ENCODE measurements around the gene GFOD2. TPM values are rescaled to one million over a fixed set of nuclear protein-coding genes. Genes with fewer than 3 reads are reported as not detected.

Gene GFOD2
- total and polyA plus RNA-seq, 2 of the 13 experiments (the other 11 are each of a cell fraction or from before 2014, with no cell fraction given): 11.1 to 17.2 TPM

DNA sequence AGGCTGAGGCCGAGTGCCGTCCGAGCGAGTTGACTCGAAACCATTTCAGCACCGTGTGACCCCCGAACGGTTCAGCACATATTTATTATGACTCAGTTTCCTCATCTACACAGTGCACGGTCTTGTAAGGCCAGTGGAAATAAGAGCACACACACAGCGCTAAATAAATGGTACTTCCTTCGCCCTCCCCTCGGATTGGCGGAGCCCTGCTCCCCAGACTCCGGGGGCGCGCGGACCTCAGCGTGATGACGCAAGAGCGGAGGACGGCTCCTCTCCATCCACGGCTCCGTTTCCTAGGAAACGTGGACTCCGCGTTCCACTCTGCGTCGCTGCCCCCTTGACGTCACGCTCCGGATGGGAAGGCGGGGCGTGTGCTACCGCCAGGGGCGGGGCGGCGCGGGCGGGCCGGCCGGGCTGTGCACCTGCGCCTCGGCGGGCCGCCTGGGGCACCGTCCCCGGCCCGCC, 58.5 kb downstream of the GFOD2 start, which contains the start of gene PARD6A (continued):
- TF ChIP-seq, protein P1, sequence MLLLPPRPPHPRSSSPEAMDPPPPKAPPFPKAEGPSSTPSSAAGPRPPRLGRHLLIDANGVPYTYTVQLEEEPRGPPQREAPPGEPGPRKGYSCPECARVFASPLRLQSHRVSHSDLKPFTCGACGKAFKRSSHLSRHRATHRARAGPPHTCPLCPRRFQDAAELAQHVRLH (CRISPR knock-in tag; IDR thresholded peaks at IDR 0.05; ENCODE audit: borderline replicate concordance, low read depth): no peak
- TF ChIP-seq ZNF160 (CRISPR knock-in tag; IDR thresholded peaks at IDR 0.05) (no peak; the same call in 1 of the 2 replicates), IRF2 (CRISPR knock-in tag; IDR thresholded peaks at IDR 0.05) (no peak), SNAPC4 (CRISPR knock-in tag; IDR thresholded peaks at IDR 0.05) (0 out of 2 replicates have a peak, but pooled peaks have one; percentile 12), CREM (IDR thresholded peaks at IDR 0.05) (peak; percentile 92), CREM (CRISPR knock-in tag; IDR thresholded peaks at IDR 0.05) (peak; percentile 83), PHF21A (CRISPR knock-in tag; IDR thresholded peaks at IDR 0.05) (0 out of 2 replicates have a peak, but pooled peaks have one; percentile 17), ATF3 (CRISPR knock-in tag; IDR thresholded peaks at IDR 0.05) (peak; percentile 94), MYNN (CRISPR knock-in tag; IDR thresholded peaks at IDR 0.05; ENCODE audit: low read depth) (no peak), FOSL2 (CRISPR knock-in tag; IDR thresholded peaks at IDR 0.05) (peak; percentile 63; the same call in 1 of the 2 replicates), PHB2 (IDR thresholded peaks at IDR 0.05; ENCODE audit: partially characterized antibody) (no peak), NR2F6 (IDR thresholded peaks at IDR 0.05) (no peak), NR2F6 (CRISPR knock-in tag; IDR thresholded peaks at IDR 0.05) (no peak)
- TF ChIP-seq, protein P2, sequence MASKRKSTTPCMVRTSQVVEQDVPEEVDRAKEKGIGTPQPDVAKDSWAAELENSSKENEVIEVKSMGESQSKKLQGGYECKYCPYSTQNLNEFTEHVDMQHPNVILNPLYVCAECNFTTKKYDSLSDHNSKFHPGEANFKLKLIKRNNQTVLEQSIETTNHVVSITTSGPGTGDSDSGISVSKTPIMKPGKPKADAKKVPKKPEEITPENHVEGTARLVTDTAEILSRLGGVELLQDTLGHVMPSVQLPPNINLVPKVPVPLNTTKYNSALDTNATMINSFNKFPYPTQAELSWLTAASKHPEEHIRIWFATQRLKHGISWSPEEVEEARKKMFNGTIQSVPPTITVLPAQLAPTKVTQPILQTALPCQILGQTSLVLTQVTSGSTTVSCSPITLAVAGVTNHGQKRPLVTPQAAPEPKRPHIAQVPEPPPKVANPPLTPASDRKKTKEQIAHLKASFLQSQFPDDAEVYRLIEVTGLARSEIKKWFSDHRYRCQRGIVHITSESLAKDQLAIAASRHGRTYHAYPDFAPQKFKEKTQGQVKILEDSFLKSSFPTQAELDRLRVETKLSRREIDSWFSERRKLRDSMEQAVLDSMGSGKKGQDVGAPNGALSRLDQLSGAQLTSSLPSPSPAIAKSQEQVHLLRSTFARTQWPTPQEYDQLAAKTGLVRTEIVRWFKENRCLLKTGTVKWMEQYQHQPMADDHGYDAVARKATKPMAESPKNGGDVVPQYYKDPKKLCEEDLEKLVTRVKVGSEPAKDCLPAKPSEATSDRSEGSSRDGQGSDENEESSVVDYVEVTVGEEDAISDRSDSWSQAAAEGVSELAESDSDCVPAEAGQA (IDR thresholded peaks at IDR 0.05; ENCODE audit: low read depth): peak; percentile 90
- TF ChIP-seq, protein P2 (CRISPR knock-in tag; IDR thresholded peaks at IDR 0.05; ENCODE audit: borderline replicate concordance): no peak
